Neural progenitor cell (in vitro differentiated cells): ENCODE results near the gene OS9. TPM values are rescaled to one million over a fixed set of nuclear protein-coding genes. Genes with fewer than 3 reads are reported as not detected.

Source experiments
- DNase-seq: peaks from one replicate; pipeline ENCODE4 v3.0.0-alpha.2; 2016; ENCODE audit warnings: low spot score
- H2AFZ ChIP-seq: fragments of 200-600 bp; sonication (generic); replicated peaks from 2 replicates; pipeline ENCODE4 v1.6.1; 2016; ENCODE audit warnings: antibody characterized with exemption
- H3F3A ChIP-seq: fragments of 200-600 bp; sonication (generic); 2 replicates; pipeline ENCODE4 v1.6.1; 2016; ENCODE audit warnings: antibody characterized with exemption, low read depth
- H3K27ac ChIP-seq: fragments of 200-600 bp; sonication (generic); 2 replicates; pipeline ENCODE4 v1.5.1; 2016; ENCODE audit warnings: mild to moderate bottlenecking
- H3K27me3 ChIP-seq: fragments of 200-600 bp; sonication (generic); 2 replicates; pipeline ENCODE4 v1.6.1; 2016; ENCODE audit warnings: mild to moderate bottlenecking, moderate library complexity
- H3K36me3 ChIP-seq: fragments of 200-600 bp; sonication (generic); 2 replicates; pipeline ENCODE4 v1.5.1; 2016
- H3K4me1 ChIP-seq: fragments of 200-600 bp; sonication (generic); 2 replicates; pipeline ENCODE4 v1.6.1; 2016; ENCODE audit warnings: mixed run types
- H3K4me2 ChIP-seq: fragments of 200-600 bp; sonication (generic); 2 replicates; pipeline ENCODE4 v1.6.1; 2016
- H3K4me3 ChIP-seq: fragments of 200-600 bp; sonication (generic); 2 replicates; pipeline ENCODE4 v1.5.1; 2016
- H3K79me2 ChIP-seq: fragments of 200-600 bp; sonication (generic); 2 replicates; pipeline ENCODE4 v1.6.1; 2016; ENCODE audit warnings: low read depth
- H3K9ac ChIP-seq: fragments of 200-600 bp; sonication (generic); 2 replicates; pipeline ENCODE4 v1.6.1; 2016
- H3K9me3 ChIP-seq: fragments of 200-600 bp; sonication (generic); 2 replicates; pipeline ENCODE4 v1.5.1; 2016; ENCODE audit warnings: low read depth
- H4K20me1 ChIP-seq: fragments of 200-600 bp; sonication (generic); 2 replicates; pipeline ENCODE4 v1.6.1; 2016; ENCODE audit warnings: low read depth
- H3K27ac Mint-ChIP-seq: 3 replicates; pipeline ENCODE4 v1.8.0; 2021; ENCODE audit warnings: mixed read lengths
- H3K27me3 Mint-ChIP-seq: 2 replicates; pipeline ENCODE4 v1.8.0; 2022; ENCODE audit warnings: low read depth, mild to moderate bottlenecking, inconsistent platforms, moderate library complexity, mixed read lengths; ENCODE audit not compliant: insufficient read depth
- H3K36me3 Mint-ChIP-seq: 3 replicates; pipeline ENCODE4 v1.8.0; 2021; ENCODE audit warnings: mixed read lengths
- H3K4me1 Mint-ChIP-seq: 3 replicates; pipeline ENCODE4 v1.8.0; 2021; ENCODE audit warnings: mixed read lengths
- H3K4me3 Mint-ChIP-seq: 3 replicates; pipeline ENCODE4 v1.8.0; 2021; ENCODE audit warnings: mild to moderate bottlenecking, moderate library complexity, mixed read lengths
- H3K9me3 Mint-ChIP-seq: 3 replicates; pipeline ENCODE4 v1.8.0; 2020; ENCODE audit warnings: mixed read lengths
- CTCF ChIP-seq: fragments of 200-600 bp; sonication (generic); IDR thresholded peaks from 2 replicates; pipeline ENCODE4 v1.5.1; 2017; ENCODE audit warnings: antibody characterized with exemption, mild to moderate bottlenecking
- EZH2 ChIP-seq: fragments of 200-600 bp; sonication (generic); IDR thresholded peaks from 2 replicates; pipeline ENCODE4 v1.6.1; 2017; ENCODE audit warnings: antibody characterized with exemption, mild to moderate bottlenecking, moderate library complexity
- EZH2phosphoT487 ChIP-seq: fragments of 200-600 bp; sonication (generic); IDR thresholded peaks from 2 replicates; pipeline ENCODE4 v1.6.1; 2017; ENCODE audit warnings: antibody characterized with exemption
- total RNA-seq: library from RNA; depleted of rRNA; stranded (reverse); fragments of >200 nt; gene quantifications from 2 replicates; pipeline ENCODE4 v1.2.3, GENCODE V29; 2015; ENCODE audit warnings: low replicate concordance

OS9 gene
- total RNA-seq, 1 donor from 2014 or later: 113 TPM

- H3K4me2 ChIP-seq: peak within 1 kb of the TSS; percentile 95
- no peaks in the 10 kb centered on the region for H3K9me3 ChIP-seq
- H3F3A ChIP-seq: peaks cover 37% of the 10 kb centered on the region
- no peak within 1 kb of the TSS for H3K27ac ChIP-seq
- H3K79me2 ChIP-seq: peaks cover 26% of the 10 kb centered on the region
- Mint-ChIP-seq H3K27me3 (peaks cover 36% of the 10 kb centered on the region), H3K4me3 (peak within 1 kb of the TSS; percentile 97), H3K4me1 (peaks cover 50% of the 10 kb centered on the region), H3K9me3 (peaks cover 3% of the 10 kb centered on the region), H3K36me3 (peaks cover 25% of the 10 kb centered on the region), H3K27ac (peak within 1 kb of the TSS; percentile 74)
- H3K36me3 ChIP-seq: no peaks in the 10 kb centered on the region
- DNase-seq: peak; percentile 82
- peak within 1 kb of the TSS; percentile 66 for H3K4me3 ChIP-seq
- H3K27me3 ChIP-seq: peaks cover 29% of the 10 kb centered on the region
- no peak within 1 kb of the TSS for H3K9ac ChIP-seq
- H2AFZ ChIP-seq: no peak within 1 kb of the TSS
- peaks cover 31% of the 10 kb centered on the region for H3K4me1 ChIP-seq
- peaks cover 38% of the 10 kb centered on the region for H4K20me1 ChIP-seq
- TF ChIP-seq EZH2: no peak
- no peak for TF ChIP-seq CTCF
- no peak for TF ChIP-seq EZH2phosphoT487
Measured at GRCh38 chr12:57754411-57755193, 60.7 kb downstream of the OS9 start, which contains the start of gene MARCHF9. TSS of gene MARCHF9 (plus strand) at chr12:57755103. CDS start at chr12:57755529, 426 bp downstream.

- peaks cover 21% of the 10 kb centered on the region for H3K79me2 ChIP-seq
- H3K9ac ChIP-seq: no peak overlapping the region
- peaks cover 31% of the 10 kb centered on the region for H3K4me1 ChIP-seq
- no peak overlapping the region for H3K27ac ChIP-seq
- H4K20me1 ChIP-seq: peaks cover 43% of the 10 kb centered on the region
- H3K27me3 Mint-ChIP-seq: peaks cover 40% of the 10 kb centered on the region
- H3F3A ChIP-seq: peaks cover 36% of the 10 kb centered on the region
- no peak for DNase-seq
- peaks cover 3% of the 10 kb centered on the region for H3K9me3 Mint-ChIP-seq
- H2AFZ ChIP-seq: no peak overlapping the region
- no peak for TF ChIP-seq EZH2
- TF ChIP-seq EZH2phosphoT487: no peak
- TF ChIP-seq CTCF: no peak
- H3K4me3 ChIP-seq: peak overlapping the region; percentile 66
- no peak overlapping the region for H3K27ac Mint-ChIP-seq
- H3K4me2 ChIP-seq: peak overlapping the region; percentile 95
- H3K4me1 Mint-ChIP-seq: peaks cover 50% of the 10 kb centered on the region
- no peak overlapping the region for H3K4me3 Mint-ChIP-seq
- H3K36me3 Mint-ChIP-seq: peaks cover 24% of the 10 kb centered on the region
- no peaks in the 10 kb centered on the region for H3K9me3 ChIP-seq
- H3K27me3 ChIP-seq: peaks cover 29% of the 10 kb centered on the region
- H3K36me3 ChIP-seq: no peaks in the 10 kb centered on the region
Measured at GRCh38 chr12:57755194-57755453, 61.2 kb downstream of the OS9 start.

GRCh38 chr12:57755454-57756372, 61.8 kb downstream of the OS9 start:
- peak; percentile 50 for DNase-seq

More at GRCh38 chr12:57755454-57756372, 61.8 kb downstream of the OS9 start:
- H3F3A ChIP-seq: peaks cover 36% of the 10 kb centered on the region
- H3K4me2 ChIP-seq: peak overlapping the region; percentile 95
- peaks cover 15% of the 10 kb centered on the region for H3K79me2 ChIP-seq
- peak overlapping the region; percentile 66 for H3K4me3 ChIP-seq
- Mint-ChIP-seq H3K4me1 (peaks cover 45% of the 10 kb centered on the region), H3K4me3 (peak overlapping the region; percentile 89), H3K36me3 (peaks cover 18% of the 10 kb centered on the region), H3K27ac (no peak overlapping the region), H3K9me3 (peaks cover 3% of the 10 kb centered on the region), H3K27me3 (peaks cover 40% of the 10 kb centered on the region)
- peaks cover 29% of the 10 kb centered on the region for H3K27me3 ChIP-seq
- no peaks in the 10 kb centered on the region for H3K36me3 ChIP-seq
- no peak overlapping the region for H3K9ac ChIP-seq
- no peak overlapping the region for H3K27ac ChIP-seq
- H3K4me1 ChIP-seq: peaks cover 31% of the 10 kb centered on the region
- TF ChIP-seq CTCF (no peak), EZH2phosphoT487 (no peak), EZH2 (no peak)
- no peak overlapping the region for H2AFZ ChIP-seq
- peaks cover 49% of the 10 kb centered on the region for H4K20me1 ChIP-seq
- H3K9me3 ChIP-seq: no peaks in the 10 kb centered on the region
